Liver (tissue), 3 donors: Measurements from ENCODE around the gene SLC24A3.

Experiments
- EGR1 ChIP-seq, 2 donors: IDR thresholded peaks; 2 replicates each; pipeline ENCODE4 v1.6.1; 2016 to 2018; ENCODE audit warnings: antibody characterized with exemption in 2 of 2, low read depth in 2 of 2
- FOXA1 ChIP-seq: IDR thresholded peaks from 2 replicates; pipeline ENCODE4 v1.6.1; 2016; ENCODE audit warnings: antibody characterized with exemption
- GABPA ChIP-seq, 2 donors: IDR thresholded peaks in 1 of 2; conservative IDR thresholded peaks in 1 of 2; 2 replicates each; pipeline ENCODE4 v1.6.1; 2016; ENCODE audit warnings: antibody characterized with exemption in 2 of 2, mild to moderate bottlenecking in 1 of 2, moderate library complexity in 1 of 2
- JUND ChIP-seq, 2 donors: IDR thresholded peaks; 2 replicates each; pipeline ENCODE4 v1.6.1; 2016; ENCODE audit warnings: antibody characterized with exemption in 2 of 2
- RAD21 ChIP-seq, 2 donors: IDR thresholded peaks; 2 replicates each; pipeline ENCODE4 v1.6.1; 2016; ENCODE audit warnings: antibody characterized with exemption in 2 of 2, mild to moderate bottlenecking in 2 of 2
- RXRA ChIP-seq, 2 donors: IDR thresholded peaks; 2 replicates each; pipeline ENCODE4 v1.6.1; 2017 to 2018; ENCODE audit warnings: antibody characterized with exemption in 2 of 2, mild to moderate bottlenecking in 1 of 2
- SP1 ChIP-seq: IDR thresholded peaks from 2 replicates; pipeline ENCODE4 v1.6.1; 2018; ENCODE audit warnings: antibody characterized with exemption, mild to moderate bottlenecking
- TAF1 ChIP-seq: conservative IDR thresholded peaks from 2 replicates; pipeline ENCODE4 v1.6.1; 2016; ENCODE audit warnings: antibody characterized with exemption, mild to moderate bottlenecking
- TF ChIP-seq, protein P1 (sequence below): fragments of 150-350 bp; IDR thresholded peaks from 2 replicates; pipeline ENCODE4 v1.5.1; 2017; ENCODE audit warnings: improper control_type of control experiment, low read depth, low read length; ENCODE audit not compliant: missing input control
- TF ChIP-seq, protein P2 (sequence below): IDR thresholded peaks from 2 replicates; pipeline ENCODE4 v1.6.1; 2016; ENCODE audit warnings: antibody characterized with exemption, mild to moderate bottlenecking
- TF ChIP-seq, protein P3 (sequence below): IDR thresholded peaks from 2 replicates; pipeline ENCODE4 v1.6.1; 2016; ENCODE audit warnings: antibody characterized with exemption
- TF ChIP-seq, protein P4 (sequence below): IDR thresholded peaks from 2 replicates; pipeline ENCODE4 v1.6.1; 2016; ENCODE audit warnings: antibody characterized with exemption
- TF ChIP-seq, protein P5 (sequence below): IDR thresholded peaks from 2 replicates; pipeline ENCODE4 v1.6.1; 2016; ENCODE audit warnings: antibody characterized with exemption
- donor health status: healthy.
- donor health status: healthy.

DNA sequence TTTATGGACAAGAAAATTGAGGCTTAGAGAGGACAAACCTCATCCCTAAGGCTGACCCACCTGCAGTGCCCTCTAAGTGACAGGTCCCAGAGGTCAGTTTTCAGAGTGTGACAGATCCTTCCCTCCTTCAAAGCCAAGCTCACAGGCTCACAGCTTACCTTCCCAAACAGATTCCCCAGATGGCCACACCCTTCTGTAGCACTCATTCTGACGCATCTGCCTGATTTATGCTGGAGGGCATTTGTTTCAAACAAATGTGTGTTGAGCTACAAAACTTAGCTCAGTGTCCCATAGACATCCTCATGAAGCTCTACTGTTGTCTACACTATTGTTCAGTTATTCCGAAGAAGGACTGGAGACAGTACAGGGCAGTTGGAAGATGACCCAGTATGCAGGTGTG is 485.0 kb downstream of the SLC24A3 start:
- no peak for TF ChIP-seq SP1
- TF ChIP-seq, protein P1, sequence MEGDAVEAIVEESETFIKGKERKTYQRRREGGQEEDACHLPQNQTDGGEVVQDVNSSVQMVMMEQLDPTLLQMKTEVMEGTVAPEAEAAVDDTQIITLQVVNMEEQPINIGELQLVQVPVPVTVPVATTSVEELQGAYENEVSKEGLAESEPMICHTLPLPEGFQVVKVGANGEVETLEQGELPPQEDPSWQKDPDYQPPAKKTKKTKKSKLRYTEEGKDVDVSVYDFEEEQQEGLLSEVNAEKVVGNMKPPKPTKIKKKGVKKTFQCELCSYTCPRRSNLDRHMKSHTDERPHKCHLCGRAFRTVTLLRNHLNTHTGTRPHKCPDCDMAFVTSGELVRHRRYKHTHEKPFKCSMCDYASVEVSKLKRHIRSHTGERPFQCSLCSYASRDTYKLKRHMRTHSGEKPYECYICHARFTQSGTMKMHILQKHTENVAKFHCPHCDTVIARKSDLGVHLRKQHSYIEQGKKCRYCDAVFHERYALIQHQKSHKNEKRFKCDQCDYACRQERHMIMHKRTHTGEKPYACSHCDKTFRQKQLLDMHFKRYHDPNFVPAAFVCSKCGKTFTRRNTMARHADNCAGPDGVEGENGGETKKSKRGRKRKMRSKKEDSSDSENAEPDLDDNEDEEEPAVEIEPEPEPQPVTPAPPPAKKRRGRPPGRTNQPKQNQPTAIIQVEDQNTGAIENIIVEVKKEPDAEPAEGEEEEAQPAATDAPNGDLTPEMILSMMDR: no peak
- TF ChIP-seq GABPA (IDR thresholded peaks at IDR 0.05 in 1 of 2, conservative IDR thresholded peaks at IDR 0.05 in 1 of 2): no peak
- TF ChIP-seq, protein P2, sequence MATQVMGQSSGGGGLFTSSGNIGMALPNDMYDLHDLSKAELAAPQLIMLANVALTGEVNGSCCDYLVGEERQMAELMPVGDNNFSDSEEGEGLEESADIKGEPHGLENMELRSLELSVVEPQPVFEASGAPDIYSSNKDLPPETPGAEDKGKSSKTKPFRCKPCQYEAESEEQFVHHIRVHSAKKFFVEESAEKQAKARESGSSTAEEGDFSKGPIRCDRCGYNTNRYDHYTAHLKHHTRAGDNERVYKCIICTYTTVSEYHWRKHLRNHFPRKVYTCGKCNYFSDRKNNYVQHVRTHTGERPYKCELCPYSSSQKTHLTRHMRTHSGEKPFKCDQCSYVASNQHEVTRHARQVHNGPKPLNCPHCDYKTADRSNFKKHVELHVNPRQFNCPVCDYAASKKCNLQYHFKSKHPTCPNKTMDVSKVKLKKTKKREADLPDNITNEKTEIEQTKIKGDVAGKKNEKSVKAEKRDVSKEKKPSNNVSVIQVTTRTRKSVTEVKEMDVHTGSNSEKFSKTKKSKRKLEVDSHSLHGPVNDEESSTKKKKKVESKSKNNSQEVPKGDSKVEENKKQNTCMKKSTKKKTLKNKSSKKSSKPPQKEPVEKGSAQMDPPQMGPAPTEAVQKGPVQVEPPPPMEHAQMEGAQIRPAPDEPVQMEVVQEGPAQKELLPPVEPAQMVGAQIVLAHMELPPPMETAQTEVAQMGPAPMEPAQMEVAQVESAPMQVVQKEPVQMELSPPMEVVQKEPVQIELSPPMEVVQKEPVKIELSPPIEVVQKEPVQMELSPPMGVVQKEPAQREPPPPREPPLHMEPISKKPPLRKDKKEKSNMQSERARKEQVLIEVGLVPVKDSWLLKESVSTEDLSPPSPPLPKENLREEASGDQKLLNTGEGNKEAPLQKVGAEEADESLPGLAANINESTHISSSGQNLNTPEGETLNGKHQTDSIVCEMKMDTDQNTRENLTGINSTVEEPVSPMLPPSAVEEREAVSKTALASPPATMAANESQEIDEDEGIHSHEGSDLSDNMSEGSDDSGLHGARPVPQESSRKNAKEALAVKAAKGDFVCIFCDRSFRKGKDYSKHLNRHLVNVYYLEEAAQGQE: no peak
- TF ChIP-seq, protein P3, sequence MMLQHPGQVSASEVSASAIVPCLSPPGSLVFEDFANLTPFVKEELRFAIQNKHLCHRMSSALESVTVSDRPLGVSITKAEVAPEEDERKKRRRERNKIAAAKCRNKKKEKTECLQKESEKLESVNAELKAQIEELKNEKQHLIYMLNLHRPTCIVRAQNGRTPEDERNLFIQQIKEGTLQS: no peak
- no peak for TF ChIP-seq FOXA1
- TF ChIP-seq EGR1 (IDR thresholded peaks at IDR 0.05; ENCODE audit: low read depth in 2 of 2): no peak
- TF ChIP-seq TAF1: no peak
- TF ChIP-seq, protein P4, sequence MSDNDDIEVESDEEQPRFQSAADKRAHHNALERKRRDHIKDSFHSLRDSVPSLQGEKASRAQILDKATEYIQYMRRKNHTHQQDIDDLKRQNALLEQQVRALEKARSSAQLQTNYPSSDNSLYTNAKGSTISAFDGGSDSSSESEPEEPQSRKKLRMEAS: no peak
- TF ChIP-seq RXRA (IDR thresholded peaks at IDR 0.05): no peak
- no peak for TF ChIP-seq RAD21 (IDR thresholded peaks at IDR 0.05)
- no peak for TF ChIP-seq JUND (IDR thresholded peaks at IDR 0.05)
- TF ChIP-seq, protein P5, sequence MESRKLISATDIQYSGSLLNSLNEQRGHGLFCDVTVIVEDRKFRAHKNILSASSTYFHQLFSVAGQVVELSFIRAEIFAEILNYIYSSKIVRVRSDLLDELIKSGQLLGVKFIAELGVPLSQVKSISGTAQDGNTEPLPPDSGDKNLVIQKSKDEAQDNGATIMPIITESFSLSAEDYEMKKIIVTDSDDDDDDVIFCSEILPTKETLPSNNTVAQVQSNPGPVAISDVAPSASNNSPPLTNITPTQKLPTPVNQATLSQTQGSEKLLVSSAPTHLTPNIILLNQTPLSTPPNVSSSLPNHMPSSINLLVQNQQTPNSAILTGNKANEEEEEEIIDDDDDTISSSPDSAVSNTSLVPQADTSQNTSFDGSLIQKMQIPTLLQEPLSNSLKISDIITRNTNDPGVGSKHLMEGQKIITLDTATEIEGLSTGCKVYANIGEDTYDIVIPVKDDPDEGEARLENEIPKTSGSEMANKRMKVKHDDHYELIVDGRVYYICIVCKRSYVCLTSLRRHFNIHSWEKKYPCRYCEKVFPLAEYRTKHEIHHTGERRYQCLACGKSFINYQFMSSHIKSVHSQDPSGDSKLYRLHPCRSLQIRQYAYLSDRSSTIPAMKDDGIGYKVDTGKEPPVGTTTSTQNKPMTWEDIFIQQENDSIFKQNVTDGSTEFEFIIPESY: no peak
